ENCODE results near the gene INVS.

GRCh38 chr9:100170556-100170955, 71.5 kb downstream of the INVS start:
- TF ChIP-seq NRF1 (IDR thresholded peaks at IDR 0.05; ENCODE audit: low read depth, low read length) (no peak), CTCF (IDR thresholded peaks at IDR 0.05) (no peak), YY1 (IDR thresholded peaks at IDR 0.05; ENCODE audit: low read depth) (no peak), POLR2AphosphoS5 (IDR thresholded peaks at IDR 0.05; ENCODE audit: low read depth, low read length) (no peak), CHD2 (IDR thresholded peaks at IDR 0.05; ENCODE audit: low read length, partially characterized antibody) (no peak)

Data from SK-N-SH (cell line).